ENCODE measurements around the gene KIAA1217. TPM values are rescaled to one million over a fixed set of nuclear protein-coding genes. Genes with fewer than 3 reads are reported as not detected.
A peak's percentile ranks its signal among the peaks of the same experiment; 100 is the strongest.

The KIAA1217 gene
- total RNA-seq, 1 experiment from 2014 or later, result 171 TPM

- TF ChIP-seq, protein P1, sequence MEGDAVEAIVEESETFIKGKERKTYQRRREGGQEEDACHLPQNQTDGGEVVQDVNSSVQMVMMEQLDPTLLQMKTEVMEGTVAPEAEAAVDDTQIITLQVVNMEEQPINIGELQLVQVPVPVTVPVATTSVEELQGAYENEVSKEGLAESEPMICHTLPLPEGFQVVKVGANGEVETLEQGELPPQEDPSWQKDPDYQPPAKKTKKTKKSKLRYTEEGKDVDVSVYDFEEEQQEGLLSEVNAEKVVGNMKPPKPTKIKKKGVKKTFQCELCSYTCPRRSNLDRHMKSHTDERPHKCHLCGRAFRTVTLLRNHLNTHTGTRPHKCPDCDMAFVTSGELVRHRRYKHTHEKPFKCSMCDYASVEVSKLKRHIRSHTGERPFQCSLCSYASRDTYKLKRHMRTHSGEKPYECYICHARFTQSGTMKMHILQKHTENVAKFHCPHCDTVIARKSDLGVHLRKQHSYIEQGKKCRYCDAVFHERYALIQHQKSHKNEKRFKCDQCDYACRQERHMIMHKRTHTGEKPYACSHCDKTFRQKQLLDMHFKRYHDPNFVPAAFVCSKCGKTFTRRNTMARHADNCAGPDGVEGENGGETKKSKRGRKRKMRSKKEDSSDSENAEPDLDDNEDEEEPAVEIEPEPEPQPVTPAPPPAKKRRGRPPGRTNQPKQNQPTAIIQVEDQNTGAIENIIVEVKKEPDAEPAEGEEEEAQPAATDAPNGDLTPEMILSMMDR (IDR thresholded peaks at IDR 0.05; ENCODE audit: insufficient read depth in 1 of 2, low read depth in 1 of 2, low read length in 1 of 2, severe bottlenecking in 1 of 2, unreplicated experiment in 1 of 2), result no peak
- intact Hi-C loops (cut with micrococcal nuclease; ENCODE audit: unreplicated experiment), result no loop called here
- POLR2A ChIA-PET, result interaction anchor here (2.5 kb wide), 1 partner anchor 27 kb away, joined by 6 read pairs; no protein-coding TSS in a partner anchor
- Mint-ChIP-seq H3K27ac (ENCODE audit: unreplicated experiment) (peak overlapping the region; percentile 90), H3K9me3 (ENCODE audit: unreplicated experiment) (no peaks in the 10 kb centered on the region), H3K4me3 (ENCODE audit: unreplicated experiment) (peak overlapping the region; percentile 68), H3K27me3 (ENCODE audit: insufficient read depth, unreplicated experiment) (no peaks in the 10 kb centered on the region), H3K4me1 (ENCODE audit: low read depth, unreplicated experiment) (peaks cover 61% of the 10 kb centered on the region), H3K36me3 (ENCODE audit: insufficient read depth, unreplicated experiment) (peaks cover 95% of the 10 kb centered on the region)
- Histone ChIP-seq H3K4me3 (ENCODE audit: low read depth, low read length) (peak overlapping the region; percentile 22), H3K9me3 (no peaks in the 10 kb centered on the region), H3K36me3 (ENCODE audit: control insufficient read depth, insufficient read depth, low read length) (peaks cover 8% of the 10 kb centered on the region), H3K27me3 (replicated peaks; ENCODE audit: control insufficient read depth, insufficient read depth, low read length) (no peaks in the 10 kb centered on the region), H3K4me1 (peaks cover 77% of the 10 kb centered on the region)
- no peak for DNase-seq
- CTCF ChIA-PET, result no interaction called here
- BruUV-seq (replicated peaks), result TSS peak; percentile 27
Measured at GRCh38 chr10:24438800-24439199, 229.9 kb downstream of the KIAA1217 start.

- Mint-ChIP-seq H3K4me1 (ENCODE audit: low read depth, unreplicated experiment) (peaks cover 71% of the 10 kb centered on the region), H3K27me3 (ENCODE audit: insufficient read depth, unreplicated experiment) (no peaks in the 10 kb centered on the region), H3K36me3 (ENCODE audit: insufficient read depth, unreplicated experiment) (peaks cover 96% of the 10 kb centered on the region), H3K27ac (ENCODE audit: unreplicated experiment) (peak overlapping the region; percentile 90), H3K4me3 (ENCODE audit: unreplicated experiment) (peak overlapping the region; percentile 68), H3K9me3 (ENCODE audit: unreplicated experiment) (no peaks in the 10 kb centered on the region)
- Histone ChIP-seq H3K4me3 (ENCODE audit: low read depth, low read length) (no peak overlapping the region), H3K27me3 (replicated peaks; ENCODE audit: control insufficient read depth, insufficient read depth, low read length) (no peaks in the 10 kb centered on the region), H3K4me1 (peaks cover 68% of the 10 kb centered on the region), H3K9me3 (no peaks in the 10 kb centered on the region), H3K36me3 (ENCODE audit: control insufficient read depth, insufficient read depth, low read length) (peaks cover 8% of the 10 kb centered on the region; the same call in 1 of the 2 replicates)
- DNase-seq, result no peak
- BruUV-seq (replicated peaks), result no TSS peak
- CTCF ChIA-PET, result no interaction called here
- POLR2A ChIA-PET, result no interaction called here
- intact Hi-C loops (cut with micrococcal nuclease; ENCODE audit: unreplicated experiment), result no loop called here
- TF ChIP-seq, protein P1 (IDR thresholded peaks at IDR 0.05; ENCODE audit: insufficient read depth in 1 of 2, low read depth in 1 of 2, low read length in 1 of 2, severe bottlenecking in 1 of 2, unreplicated experiment in 1 of 2), result no peak
Measured at GRCh38 chr10:24439935-24440334, 231.0 kb downstream of the KIAA1217 start.

DNA sequence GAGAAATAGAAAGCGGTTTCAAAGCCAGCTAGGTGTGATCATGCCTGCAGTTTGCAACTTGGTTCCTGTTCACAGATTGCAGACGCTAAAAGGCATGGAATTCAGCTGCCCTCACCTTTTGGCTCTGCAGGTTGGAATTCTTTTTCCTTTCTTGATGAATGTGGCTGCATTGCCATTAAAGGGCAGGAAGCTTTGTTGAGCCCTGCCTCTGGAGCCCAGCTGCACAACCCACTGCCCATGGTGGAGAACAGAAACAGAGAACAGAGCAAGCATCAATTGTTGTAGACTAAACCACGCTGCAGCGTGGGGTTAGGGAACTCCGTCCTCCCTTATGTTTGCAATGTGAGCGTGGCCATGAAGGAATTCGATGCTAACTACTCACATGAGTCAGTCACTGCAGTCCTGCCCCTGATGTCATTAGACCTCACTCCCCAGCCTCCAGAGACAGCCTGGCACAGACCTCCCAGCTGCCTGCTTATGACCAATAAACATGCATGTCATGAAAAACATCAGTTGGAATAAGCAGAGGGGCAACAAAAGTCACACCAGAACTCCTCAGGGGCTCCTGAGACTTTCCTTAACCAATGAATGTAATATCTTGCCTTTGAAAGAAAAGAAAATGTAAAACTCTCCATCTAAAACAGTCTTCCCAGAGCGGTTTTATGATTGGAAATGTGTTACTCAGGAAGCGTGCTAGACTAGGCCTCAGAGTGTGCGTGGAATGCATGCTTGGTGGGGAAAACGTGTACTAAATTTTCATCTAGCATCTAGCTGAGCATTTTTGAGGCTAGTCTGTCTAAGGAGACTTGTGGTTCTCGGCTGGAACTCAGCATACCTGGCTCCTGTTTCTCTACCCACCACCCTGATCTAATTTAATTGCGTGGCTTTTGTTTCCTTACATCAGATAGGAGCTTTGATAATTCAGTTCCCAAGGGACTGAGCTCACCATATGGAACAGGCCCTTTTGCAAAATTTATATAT is 232.2 kb downstream of the KIAA1217 start:
- Mint-ChIP-seq H3K36me3 (ENCODE audit: insufficient read depth, unreplicated experiment) (peaks cover 93% of the 10 kb centered on the region), H3K4me3 (ENCODE audit: unreplicated experiment) (peak overlapping the region; percentile 43), H3K27me3 (ENCODE audit: insufficient read depth, unreplicated experiment) (no peaks in the 10 kb centered on the region), H3K9me3 (ENCODE audit: unreplicated experiment) (no peaks in the 10 kb centered on the region), H3K27ac (ENCODE audit: unreplicated experiment) (peak overlapping the region; percentile 90), H3K4me1 (ENCODE audit: low read depth, unreplicated experiment) (peaks cover 71% of the 10 kb centered on the region)
- Histone ChIP-seq H3K27me3 (replicated peaks; ENCODE audit: control insufficient read depth, insufficient read depth, low read length) (no peaks in the 10 kb centered on the region), H3K4me3 (ENCODE audit: low read depth, low read length) (no peak overlapping the region), H3K9me3 (no peaks in the 10 kb centered on the region), H3K36me3 (ENCODE audit: control insufficient read depth, insufficient read depth, low read length) (peaks cover 6% of the 10 kb centered on the region; the same call in 1 of the 2 replicates), H3K4me1 (peaks cover 62% of the 10 kb centered on the region)
- DNase-seq, result no peak
- ChIA-PET POLR2A (no interaction called here), CTCF (no interaction called here)
- intact Hi-C loops (cut with micrococcal nuclease; ENCODE audit: unreplicated experiment), result no loop called here
- TF ChIP-seq, protein P1 (IDR thresholded peaks at IDR 0.05; ENCODE audit: insufficient read depth in 1 of 2, low read depth in 1 of 2, low read length in 1 of 2, severe bottlenecking in 1 of 2, unreplicated experiment in 1 of 2), result no peak
- BruUV-seq (replicated peaks), result no TSS peak

Measured in Caco-2 (cell line).